GM21515 (cell line): Measurements from ENCODE around the gene KY.

Experiments
- ATAC-seq: cut with Tn5 transposase; IDR thresholded peaks from one replicate; pipeline ENCODE4 v1.9.1; 2021; ENCODE audit not compliant: unreplicated experiment

Gene KY

DNA sequence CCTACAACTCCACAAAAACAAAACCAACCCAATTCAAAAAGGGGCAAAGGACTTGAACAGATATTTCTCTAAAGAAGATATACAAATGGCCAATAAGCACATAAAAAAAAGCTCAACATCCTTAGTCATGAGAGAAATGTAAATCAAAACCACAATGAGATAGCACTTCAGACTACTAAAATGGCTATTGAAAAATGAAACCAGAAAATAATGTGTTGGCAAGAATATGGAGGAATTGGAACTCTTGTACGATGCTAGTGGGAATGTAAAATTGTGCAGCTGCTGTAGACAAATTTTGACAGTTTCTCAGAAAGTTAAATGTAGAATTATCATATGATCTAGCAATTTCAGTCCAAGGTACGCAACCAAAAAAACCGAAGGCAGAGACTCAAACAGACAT, 29.0 kb downstream of the KY start:
- ATAC-seq, result no peak

DNA sequence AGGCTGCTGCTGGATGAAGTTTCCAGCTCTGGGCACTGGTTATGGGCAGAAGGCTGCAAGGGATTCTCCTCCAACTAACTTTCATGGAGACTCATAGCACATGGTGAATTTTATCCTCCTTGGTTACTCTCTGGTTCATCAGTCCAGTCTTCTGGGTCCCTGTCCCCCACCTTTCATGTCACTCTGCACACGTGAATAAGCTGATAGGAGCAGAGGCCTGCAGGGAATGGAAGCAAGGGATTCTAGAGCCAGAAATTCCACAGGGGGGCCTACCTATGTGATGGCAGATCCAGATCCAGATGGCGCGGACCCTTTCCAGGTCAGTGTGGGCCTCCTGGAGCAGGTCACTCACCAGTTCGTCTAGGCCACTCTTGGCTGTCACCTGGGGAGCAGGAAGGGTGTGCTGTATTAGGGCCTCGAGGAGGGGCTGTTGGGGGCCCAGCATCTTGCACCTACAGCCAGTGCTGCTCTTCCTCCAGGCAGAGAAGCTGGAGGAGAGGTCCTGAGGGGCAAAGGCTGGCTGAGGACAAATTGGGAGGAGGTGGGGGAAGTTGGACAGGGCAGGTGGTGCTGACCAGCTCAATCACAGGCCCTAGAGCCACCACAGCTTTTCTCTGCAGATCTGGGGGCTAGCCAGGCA, 30.2 kb downstream of the KY start:
- no peak for ATAC-seq

DNA sequence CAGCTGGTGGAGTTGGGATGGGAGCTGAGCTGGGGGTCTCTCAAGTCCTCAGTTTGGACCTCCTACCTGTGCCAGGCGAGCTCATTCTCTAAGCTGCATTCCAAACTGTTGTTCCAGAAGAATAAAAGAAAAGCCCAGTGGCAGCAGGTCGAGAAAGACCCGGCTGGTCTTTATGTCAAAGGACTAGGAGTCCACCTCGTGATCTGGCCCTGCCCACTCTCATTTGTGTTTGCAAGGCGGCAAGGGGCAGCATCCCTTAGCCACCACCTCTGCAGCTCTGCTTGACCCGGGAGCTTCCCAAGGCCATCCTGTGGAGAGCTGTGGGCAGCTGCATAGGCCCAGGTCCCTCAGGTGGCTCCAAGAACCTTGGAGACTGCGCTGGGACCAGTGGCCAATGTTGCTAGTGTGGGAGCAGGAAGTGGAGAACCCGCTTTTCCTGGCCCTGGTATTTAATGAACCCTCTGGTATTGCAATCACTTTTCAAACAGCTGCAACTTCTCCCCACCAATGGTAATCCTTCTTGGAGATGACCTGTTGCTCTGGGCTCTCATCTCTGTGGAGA, 30.9 kb downstream of the KY start:
- no peak for ATAC-seq

DNA sequence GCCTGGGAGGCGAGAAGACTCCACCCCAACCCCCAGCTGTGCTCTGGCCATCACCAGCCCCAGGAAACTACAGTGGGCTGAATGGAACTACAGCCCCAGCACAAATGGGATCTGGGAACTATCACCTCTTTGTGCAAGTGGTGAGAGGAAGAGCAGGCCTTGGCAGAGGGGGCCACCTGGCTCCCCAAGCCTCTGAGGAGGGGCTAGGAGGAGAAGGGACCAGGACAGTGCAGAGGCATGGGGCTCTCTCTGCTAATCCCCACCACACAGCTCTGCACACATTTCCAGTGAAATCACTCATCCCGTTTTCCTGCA, 31.6 kb downstream of the KY start:
- ATAC-seq, result no peak

DNA sequence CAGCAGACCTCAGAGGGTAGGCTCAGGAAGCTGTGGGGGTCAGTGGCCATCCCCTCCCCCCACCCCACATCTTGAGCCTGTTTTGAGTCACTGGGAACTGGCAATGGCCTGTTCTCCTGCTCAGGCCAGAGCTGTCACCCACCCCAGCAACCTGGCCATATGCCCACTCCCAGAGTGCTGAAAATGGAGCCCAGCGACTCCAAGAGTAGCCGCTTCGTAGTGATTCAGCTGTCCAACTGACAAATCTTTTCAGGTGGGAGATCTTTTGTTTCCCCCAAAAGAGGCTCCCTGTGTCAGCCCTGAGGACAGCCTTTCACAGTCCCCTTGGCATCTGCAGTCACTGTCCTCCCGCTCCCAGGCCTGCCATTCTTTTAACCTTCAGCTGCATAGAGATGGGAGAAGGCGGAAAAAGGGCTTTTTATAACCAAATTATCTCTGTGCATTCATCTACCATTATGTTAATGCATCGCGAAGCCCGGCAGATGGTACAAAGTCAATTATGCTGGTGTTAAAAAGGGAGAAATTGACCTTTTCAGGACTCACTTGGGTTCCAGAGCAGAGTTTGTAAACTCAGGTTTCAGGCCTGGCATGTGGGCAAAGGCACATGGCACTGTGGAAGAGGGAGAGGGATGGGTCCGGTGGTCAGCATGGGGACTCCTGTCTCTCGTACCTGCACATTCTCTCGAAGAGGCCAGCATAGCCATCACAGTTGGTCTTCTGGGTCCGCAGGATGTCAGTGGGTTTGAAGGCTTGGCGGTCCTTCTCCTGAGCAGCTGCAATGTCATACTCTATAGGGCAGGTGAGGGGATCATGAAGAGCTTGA, 32.1 kb downstream of the KY start:
- ATAC-seq, result no peak

DNA sequence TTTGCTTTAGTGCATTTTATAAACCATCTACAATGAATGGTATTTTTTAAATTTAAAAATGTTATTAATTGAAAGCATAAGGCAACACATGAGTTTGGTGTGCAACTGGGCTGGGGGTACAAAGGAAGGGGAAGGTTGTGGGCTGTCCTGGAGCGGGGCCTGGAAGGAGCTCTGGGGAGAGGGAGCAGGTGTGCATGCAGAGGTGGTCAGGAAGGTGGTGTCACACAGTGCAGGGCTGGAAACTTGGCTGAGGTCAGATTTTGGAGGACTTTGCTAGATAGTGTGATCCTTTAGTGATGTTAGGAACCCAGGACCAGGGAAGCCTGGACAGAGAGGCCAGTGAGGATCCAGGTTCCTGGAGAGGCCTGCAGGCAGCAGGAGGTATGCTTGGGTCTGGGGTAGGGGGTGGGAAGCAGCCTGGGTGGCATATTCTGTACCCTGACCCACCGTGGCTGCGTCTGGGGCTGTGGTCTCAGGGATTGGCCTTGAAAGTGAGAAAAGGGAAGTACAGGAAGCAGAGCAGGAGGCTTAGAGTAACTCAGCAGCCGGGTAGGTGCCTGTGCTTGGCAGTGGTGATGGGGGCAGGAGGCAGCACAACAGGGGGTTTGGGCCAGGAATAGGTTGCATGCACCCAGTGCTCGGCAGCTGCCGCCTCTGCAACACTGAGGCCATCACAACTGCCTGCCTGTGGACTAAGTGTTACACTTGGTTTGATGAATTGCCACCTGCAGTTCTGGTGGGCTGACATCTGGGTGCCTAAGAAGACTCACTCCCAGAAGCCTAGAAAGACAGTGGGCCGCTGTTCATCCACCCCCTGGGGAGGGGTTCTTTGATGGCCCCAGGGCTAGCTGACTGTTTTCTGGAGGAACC, 33.0 kb downstream of the KY start:
- ATAC-seq, result no peak

DNA sequence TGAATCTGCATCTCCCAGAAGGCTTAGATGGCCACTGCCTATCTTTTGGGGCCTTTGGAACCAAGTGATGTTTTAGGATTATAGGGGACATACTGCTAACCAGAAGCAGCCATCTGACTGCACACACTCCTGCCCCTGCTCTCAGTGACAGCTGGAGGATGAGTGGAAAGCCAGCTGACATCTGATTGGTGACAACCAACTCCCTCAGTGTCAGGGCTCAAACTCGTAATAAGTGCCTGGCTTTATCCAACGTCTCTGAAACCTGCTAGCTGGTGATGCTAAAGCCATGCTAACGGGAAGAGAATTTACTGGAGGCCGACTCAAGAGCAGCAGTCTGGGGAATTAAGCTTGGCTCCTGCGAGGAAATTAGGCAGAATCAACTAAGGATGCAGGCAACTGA, 35.1 kb downstream of the KY start:
- ATAC-seq, result no peak

DNA sequence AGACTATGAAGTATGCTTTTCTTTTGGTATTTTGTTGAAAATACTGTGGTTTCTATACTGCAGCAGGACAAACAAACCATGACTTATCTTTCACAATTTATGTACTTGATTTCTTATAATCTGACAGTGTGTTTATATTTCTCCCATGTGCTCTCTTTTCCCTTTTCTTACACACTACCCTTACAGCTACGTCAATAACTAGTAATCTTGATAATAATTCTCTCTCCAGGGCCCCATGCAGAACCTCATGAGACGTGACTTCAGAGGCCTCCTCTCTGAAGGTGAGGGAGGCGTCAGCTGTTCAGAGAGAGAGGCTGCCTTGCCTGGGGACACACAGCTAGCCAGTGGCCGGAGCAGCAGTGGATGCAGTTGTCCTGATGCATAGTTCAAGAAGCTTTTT, 35.9 kb downstream of the KY start:
- no peak for ATAC-seq

DNA sequence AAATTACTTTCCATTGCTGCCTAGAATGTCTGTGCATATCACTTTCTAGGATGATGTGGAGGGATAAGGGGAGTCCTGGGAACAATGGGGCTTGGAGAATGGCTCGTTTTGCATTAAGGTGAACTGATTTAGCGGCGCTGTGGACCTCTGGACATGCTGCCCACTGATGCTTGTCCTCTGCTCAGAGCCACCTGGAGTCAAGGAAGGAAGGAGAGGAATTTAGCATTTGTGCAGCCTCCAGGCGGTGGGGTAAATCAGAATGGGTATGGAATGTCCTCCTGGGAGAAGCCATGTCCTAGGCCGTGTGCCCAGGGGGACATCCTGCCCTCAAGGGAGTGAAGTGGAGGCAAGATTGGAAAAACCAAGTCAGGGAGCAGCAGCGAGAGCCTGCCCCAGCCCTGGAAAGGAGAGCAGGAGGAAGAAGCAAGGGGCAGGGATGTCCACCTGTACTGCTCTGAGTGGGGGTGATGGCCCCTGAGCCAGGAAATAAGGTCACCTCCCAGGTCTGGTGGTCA, 37.8 kb downstream of the KY start:
- no peak for ATAC-seq

DNA sequence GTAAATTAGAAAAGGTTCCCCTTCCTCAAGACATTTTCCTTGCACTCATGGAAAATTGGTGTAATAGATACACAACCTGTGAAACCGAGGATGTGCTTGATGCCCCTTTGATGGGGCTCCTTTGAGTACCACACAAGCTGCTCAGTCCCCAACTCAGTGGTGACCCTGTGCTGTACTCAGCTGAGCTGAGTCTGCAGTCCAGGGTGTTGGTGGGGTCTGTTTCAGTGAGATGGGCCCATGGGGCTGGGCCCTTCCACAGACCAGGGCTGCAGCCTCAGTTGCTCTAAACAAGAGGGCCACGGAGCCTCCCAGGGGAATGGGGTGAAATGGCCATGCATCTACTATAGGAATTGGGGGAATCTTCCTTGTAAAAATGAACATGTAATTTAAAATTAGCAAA, 39.3 kb downstream of the KY start:
- no peak for ATAC-seq

DNA sequence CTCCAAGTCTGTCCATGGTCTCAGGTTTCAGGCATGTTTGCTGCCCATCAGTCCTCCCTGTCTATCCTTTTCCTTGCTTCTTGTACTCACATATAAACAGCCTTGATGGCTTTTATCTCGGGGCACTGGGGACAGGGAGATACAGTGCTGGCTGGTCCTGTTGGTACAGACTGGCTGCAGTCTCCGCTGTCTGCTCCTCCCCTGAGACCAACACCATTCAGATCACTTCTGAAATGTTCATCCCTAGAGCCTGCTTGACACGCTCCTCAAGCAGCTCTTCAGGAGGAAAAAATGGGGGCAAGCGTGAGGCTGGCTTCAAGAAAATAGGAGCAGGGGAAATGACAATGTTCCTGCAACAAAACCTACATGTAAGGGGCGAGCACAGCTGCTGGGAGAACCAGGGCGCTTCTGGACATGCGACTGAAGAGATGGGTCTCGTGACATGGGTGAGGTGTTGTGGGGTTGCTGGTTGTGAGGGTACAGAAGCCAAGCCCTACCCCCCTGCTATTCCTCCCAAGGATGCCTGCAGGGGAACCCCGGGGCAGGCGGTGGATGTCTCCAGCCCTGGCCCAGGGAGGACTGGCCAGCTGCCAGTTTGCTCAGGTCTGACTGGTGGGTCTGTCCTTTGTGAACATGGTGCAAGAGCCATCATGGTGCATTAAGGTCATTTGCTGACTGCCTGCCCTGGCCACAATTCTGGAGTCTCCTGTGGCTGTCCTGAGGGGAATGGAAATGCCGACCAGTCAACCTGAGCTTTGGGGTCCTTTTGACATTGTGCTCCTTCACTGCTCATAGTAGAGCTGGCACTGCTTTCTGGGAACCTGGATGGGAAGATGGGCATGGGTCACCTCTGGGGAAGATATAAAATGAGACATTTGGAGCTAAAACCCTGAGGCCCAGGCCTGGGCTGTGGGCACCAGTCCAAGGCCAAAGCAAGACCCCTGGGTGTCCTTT, 40.1 kb downstream of the KY start:
- no peak for ATAC-seq

DNA sequence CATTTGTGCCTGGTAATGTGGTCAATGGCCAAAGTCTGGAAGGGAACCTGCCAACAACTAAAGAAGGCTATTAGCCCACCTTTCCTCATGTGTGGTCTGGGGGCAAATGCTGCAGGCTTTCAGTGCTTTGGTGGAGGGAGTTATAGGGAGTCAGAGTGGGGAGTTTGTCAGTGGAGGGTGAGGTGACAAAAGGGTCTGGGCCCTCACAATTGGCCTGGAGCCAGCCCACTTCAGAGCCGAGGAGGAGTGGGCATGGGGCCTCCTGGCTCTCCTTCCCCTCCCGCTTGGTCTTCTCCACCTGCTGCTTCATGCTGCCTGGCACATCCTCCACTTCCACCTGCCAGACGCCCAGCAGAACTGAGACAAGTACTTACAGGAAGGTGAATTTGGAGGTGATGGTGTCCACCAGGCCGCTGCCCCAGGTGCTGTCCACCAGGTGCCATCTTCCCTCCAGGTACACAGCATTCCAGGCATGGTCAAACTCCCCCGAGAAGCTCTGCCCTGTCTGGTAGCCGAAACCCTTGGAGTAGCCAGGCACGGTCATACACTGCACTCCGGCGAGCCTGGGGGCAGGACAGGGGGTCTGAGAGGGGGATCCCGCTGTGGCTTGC, 40.9 kb downstream of the KY start:
- no peak for ATAC-seq

DNA sequence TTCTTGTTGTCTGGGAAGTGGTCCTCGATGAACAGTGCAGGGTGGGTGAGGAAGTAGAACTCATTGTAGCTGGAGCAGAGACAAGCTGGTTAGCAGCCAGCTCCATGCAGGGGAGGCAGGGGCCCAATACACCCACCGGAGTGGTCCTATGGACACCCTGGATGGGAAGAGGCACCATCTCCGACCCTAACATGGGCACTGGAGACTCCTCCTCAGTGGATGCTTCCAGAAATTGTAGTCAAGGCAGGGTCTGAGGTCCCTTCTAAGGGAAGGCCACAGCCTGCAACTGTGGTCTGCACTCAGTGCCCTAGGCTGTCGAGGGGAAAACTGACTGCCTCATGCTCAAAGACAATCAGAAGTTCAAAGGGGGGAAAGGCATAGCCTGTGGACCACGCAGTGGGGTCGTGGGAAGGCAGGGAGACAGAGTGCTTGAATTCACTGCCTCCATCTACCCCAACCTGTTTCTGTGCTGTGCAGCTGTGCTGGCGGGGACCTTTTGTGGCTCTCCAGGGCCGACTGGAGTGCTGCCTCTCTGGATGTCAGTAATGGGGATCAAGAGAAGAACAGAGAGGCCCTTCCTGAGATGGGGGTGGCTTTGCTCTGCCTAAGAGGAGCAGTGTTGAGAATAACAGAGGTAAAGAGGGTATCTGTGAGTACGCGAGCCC, 41.9 kb downstream of the KY start:
- ATAC-seq, result no peak

DNA sequence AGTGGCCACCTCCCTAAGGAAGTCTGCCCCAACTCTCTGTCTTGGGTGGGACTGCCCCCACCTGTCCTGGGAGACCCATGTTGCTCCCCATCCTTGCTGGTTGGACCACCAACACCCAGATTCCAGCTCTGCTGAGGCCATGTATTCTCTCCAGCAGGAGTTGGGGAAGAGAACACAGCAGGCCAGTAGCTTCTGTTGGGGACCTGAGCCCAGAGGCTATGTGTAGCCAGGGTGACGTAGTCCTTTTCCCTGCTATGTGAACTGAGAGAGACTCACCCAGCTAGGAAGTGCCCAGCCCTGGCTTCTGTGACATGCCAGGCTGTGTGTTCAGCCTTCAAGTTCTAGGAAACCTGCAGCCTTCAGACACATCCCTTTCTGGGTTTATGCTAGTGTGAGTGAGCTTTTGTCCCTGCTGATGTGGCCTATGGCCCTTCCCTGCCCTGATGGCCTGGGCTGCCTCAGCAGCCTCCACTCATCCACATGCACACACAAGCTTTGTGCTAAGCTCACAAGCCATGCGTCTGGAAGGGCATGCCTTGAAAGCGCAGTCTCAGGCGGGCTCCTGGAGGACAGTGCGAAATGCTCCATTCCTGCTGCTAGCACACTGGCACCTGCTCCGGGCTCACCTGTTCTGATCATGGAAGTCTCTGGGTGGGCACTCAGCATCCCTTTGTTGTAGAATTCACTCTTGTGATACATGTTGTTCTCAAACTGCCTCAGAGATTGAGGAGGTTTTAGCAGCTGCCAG, 42.6 kb downstream of the KY start:
- ATAC-seq, result no peak

DNA sequence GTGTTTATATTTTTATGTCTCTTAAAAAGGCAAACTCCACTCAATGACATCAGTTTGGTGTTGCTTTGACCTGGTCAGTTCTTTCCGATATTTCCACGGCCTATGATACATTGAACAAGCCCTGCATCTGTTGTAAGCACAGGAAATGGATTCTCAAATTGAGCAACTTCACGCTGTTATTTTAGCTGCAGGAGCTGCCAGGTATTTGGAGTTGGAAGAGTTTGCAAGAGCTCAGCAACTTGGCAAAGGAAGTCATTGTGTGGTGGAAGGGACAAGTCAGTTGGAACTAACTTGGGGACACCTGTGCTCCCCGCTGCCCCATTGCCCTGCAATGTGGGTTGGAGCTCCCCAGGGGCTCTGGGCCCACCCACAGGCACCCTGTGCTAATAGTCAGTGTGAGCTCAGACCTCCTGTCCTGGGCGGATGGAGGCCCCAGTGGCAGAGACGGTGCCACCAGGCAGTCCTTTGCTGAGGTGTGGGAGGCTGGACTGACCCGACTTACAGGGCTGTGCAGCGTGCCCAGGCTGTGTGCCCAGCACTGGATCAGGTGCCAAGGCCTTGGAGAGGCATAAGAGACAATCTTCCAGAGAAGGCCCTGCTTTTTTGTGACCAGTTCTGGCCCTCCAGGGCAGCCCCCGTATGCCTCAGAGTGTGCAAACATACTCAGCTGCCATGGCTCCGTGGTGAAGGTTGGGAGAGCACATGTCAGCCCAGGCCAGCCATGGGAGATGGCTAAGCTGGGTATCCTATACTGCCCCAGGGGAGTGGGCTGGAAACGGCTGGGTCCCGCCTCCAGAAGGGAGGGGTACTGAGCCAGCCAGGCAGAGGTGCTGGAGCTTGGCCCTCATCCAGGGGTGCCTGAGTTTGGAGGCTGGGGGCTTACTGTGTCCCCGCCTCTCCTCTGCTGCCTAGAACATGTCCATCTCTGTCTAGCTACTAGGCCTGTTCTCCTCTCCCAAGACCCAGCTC, 43.5 kb downstream of the KY start:
- ATAC-seq, result no peak

DNA sequence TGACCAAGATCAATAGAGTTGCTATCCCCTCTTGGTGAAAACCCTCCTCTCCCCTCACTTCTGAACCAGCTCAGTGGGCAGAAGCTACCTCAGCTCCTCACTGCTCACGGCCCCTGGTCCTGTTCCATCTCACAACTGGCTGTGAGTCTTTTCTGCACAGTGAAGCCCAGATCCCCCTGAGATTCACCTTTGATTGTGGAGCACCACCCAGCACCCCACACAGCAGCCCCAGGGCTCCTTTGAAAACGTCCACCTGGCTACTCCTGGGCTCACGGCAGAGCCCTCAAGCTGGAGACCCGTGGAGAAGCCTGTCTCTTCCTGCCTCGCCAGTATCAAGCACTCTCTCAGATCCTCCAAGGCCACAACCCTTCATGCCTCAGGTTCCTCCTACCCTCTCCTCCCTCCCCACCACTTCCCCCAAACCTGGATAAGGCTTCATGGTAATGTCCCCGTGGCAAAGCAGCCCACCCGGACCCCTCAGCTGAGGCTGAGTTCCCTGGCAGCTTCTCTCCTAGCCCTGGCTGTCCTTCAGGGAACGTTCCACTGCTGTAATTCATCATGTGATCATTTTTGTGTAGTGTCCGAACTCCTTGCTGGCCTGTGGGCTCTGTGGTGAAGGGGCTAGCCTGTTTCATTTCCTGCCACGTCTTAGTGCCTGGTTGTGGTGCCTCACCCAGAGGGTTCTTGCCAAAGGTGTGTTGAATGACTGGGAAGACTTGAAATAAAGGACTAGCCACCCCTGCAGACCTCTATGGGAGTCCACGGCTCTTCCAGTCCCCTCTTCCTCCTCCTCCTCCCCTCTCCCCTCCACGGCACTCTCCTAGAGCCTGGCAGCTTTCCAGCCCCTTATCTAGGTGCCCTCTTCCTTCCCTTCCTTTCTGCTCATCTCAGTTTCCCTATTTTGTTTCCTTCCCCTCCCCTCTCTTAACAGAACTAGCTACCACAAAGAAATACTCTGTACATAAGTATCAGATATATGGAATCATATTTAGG, 44.5 kb downstream of the KY start:
- ATAC-seq, result no peak
